Gastrocnemius medialis (tissue), 4 donors: Measurements from ENCODE around the gene MRPL41. TPM values are rescaled to one million over a fixed set of nuclear protein-coding genes. Genes with fewer than 3 reads are reported as not detected.
"Not testable (repeated sequence)": the region's sequence is repeated elsewhere in the genome, so short reads cannot be mapped to it uniquely, and the experiment has no call there.

Source experiments
- ATAC-seq, 2 donors: fragments of 150-250 bp; one replicate each; pipeline ENCODE4 v1.9.1; 2016
- DNase-seq, 2 donors: peaks; one replicate each; pipeline ENCODE4 v3.0.0-alpha.2; 2019
- H3K27ac ChIP-seq, 4 donors: fragments of 200-600 bp; sonication (generic); 1 replicate in 1 of 4; 2 replicates in 3 of 4; pipeline ENCODE4 v1.5.1; 2016 to 2018; ENCODE audit warnings: mild to moderate bottlenecking in 2 of 4, moderate library complexity in 1 of 4
- H3K27me3 ChIP-seq, 3 donors: fragments of 200-600 bp; sonication (generic) in 2 of 3; 1 replicate in 1 of 3; 2 replicates in 2 of 3; pipeline versions ENCODE4 v1.5.1 to v1.6.0; 2016 to 2019; ENCODE audit warnings: mild to moderate bottlenecking in 1 of 3, moderate library complexity in 1 of 3
- H3K36me3 ChIP-seq, 2 donors: fragments of 200-600 bp; sonication (generic) in 1 of 2; one replicate each; pipeline ENCODE4 v1.5.1; 2017 to 2018
- H3K4me1 ChIP-seq, 2 donors: fragments of 200-600 bp; sonication (generic) in 1 of 2; one replicate each; pipeline ENCODE4 v1.5.1; 2016 to 2017; ENCODE audit warnings: mild to moderate bottlenecking in 2 of 2
- H3K4me3 ChIP-seq, 4 donors: fragments of 200-600 bp; sonication (generic) in 3 of 4; 1 replicate in 1 of 4; 2 replicates in 3 of 4; pipeline ENCODE4 v1.5.1; 2016 to 2019; ENCODE audit warnings: mild to moderate bottlenecking in 2 of 4
- H3K9me3 ChIP-seq, 3 donors: fragments of 200-600 bp; sonication (generic) in 2 of 3; 1 replicate in 1 of 3; 2 replicates in 2 of 3; pipeline ENCODE4 v1.5.1; 2016 to 2019
- CTCF ChIP-seq, 5 experiments: fragments of 450-650 bp in 3 of 5; fragments of 200-600 bp in 2 of 5; sonication (generic) in 2 of 5; IDR thresholded peaks in 4 of 5; conservative IDR thresholded peaks in 1 of 5; 1 replicate in 4 of 5; 2 replicates in 1 of 5; pipeline ENCODE4 v1.5.1; 2016 to 2019; ENCODE audit warnings: antibody characterized with exemption in 5 of 5, mild to moderate bottlenecking in 3 of 5, moderate library complexity in 3 of 5
- POLR2A ChIP-seq, 2 donors: fragments of 450-650 bp; IDR thresholded peaks; one replicate each; pipeline ENCODE4 v1.6.1; 2017; ENCODE audit warnings: antibody characterized with exemption in 2 of 2, mild to moderate bottlenecking in 2 of 2, moderate library complexity in 2 of 2
- in situ Hi-C, 4 donors: fragments of 200-750 bp; cut with MboI; loops; one replicate each; pipeline versions ENCODE4 v1.15.0 to v1.8.0; 2017; ENCODE audit warnings: low sequenced_read_pairs in 4 of 4
- intact Hi-C: fragments of 100-400 bp; cut with DNase I; formaldehyde crosslinking; loops from one replicate; pipeline ENCODE4 v1.15.1; 2023; ENCODE audit warnings: low total_unique reads
- total RNA-seq, 4 donors: library from RNA; depleted of rRNA; stranded (reverse); fragments of >200 nt; gene quantifications; one replicate each; pipeline versions ENCODE4 v1.1.0 to v1.2.3, GENCODE V29; 2016

The MRPL41 gene
- total RNA-seq, 4 donors from 2014 or later: 107 to 137 (median 126) TPM

GRCh38 chr9:137514691-137515337 is 36.9 kb upstream of the MRPL41 start:
- H3K4me1 ChIP-seq: no peaks in the 10 kb centered on the region
- in situ Hi-C loops (no loop called here), intact Hi-C loops (no loop called here)
- H3K27me3 ChIP-seq: no peaks in the 10 kb centered on the region
- no peak for TF ChIP-seq CTCF (IDR thresholded peaks at IDR 0.05 in 4 of 5, conservative IDR thresholded peaks at IDR 0.05 in 1 of 5)
- TF ChIP-seq POLR2A (IDR thresholded peaks at IDR 0.05): no peak
- DNase-seq: no peak
- H3K9me3 ChIP-seq: no peaks in the 10 kb centered on the region
- peaks cover 0 to 13% of the 10 kb centered on the region in 2 donors for H3K36me3 ChIP-seq
- no peak for ATAC-seq
- H3K27ac ChIP-seq: no peak overlapping the region
- no peak overlapping the region for H3K4me3 ChIP-seq

- no peak for DNase-seq
Measured at GRCh38 chr9:137515338-137515724, 36.3 kb upstream of the MRPL41 start.

GRCh38 chr9:137516144-137516917 is 35.3 kb upstream of the MRPL41 start:
- Histone ChIP-seq H3K4me1 (no peaks in the 10 kb centered on the region), H3K27ac (no peak overlapping the region), H3K36me3 (peaks cover 0 to 13% of the 10 kb centered on the region in 2 donors), H3K27me3 (no peaks in the 10 kb centered on the region), H3K4me3 (no peak overlapping the region), H3K9me3 (no peaks in the 10 kb centered on the region)
- intact Hi-C loops: no loop called here
- TF ChIP-seq CTCF (IDR thresholded peaks at IDR 0.05 in 4 of 5, conservative IDR thresholded peaks at IDR 0.05 in 1 of 5): no peak
- TF ChIP-seq POLR2A (IDR thresholded peaks at IDR 0.05): no peak
- DNase-seq: no peak
- ATAC-seq: no peak
- in situ Hi-C loops: no loop called here

More at GRCh38 chr9:137515338-137515724, 36.3 kb upstream of the MRPL41 start:
- intact Hi-C loops: no loop called here
- Histone ChIP-seq H3K27me3 (no peaks in the 10 kb centered on the region), H3K4me3 (no peak overlapping the region), H3K9me3 (no peaks in the 10 kb centered on the region), H3K36me3 (peaks cover 0 to 13% of the 10 kb centered on the region in 2 donors), H3K4me1 (no peaks in the 10 kb centered on the region), H3K27ac (no peak overlapping the region)
- ATAC-seq: no peak
- no peak for TF ChIP-seq CTCF (IDR thresholded peaks at IDR 0.05 in 4 of 5, conservative IDR thresholded peaks at IDR 0.05 in 1 of 5)
- TF ChIP-seq POLR2A (IDR thresholded peaks at IDR 0.05): no peak
- in situ Hi-C loops: no loop called here

GRCh38 chr9:137518661-137519459 is 32.8 kb upstream of the MRPL41 start:
- intact Hi-C loops, H3K27me3 ChIP-seq, H3K4me1 ChIP-seq, ATAC-seq, H3K4me3 ChIP-seq, in situ Hi-C loops, DNase-seq, H3K27ac ChIP-seq, H3K36me3 ChIP-seq, H3K9me3 ChIP-seq: not testable (repeated sequence)

GRCh38 chr9:137519553-137519952 is 32.1 kb upstream of the MRPL41 start:
- H3K27ac ChIP-seq: no peak overlapping the region

More at GRCh38 chr9:137519553-137519952, 32.1 kb upstream of the MRPL41 start:
- TF ChIP-seq CTCF (IDR thresholded peaks at IDR 0.05 in 4 of 5, conservative IDR thresholded peaks at IDR 0.05 in 1 of 5): no peak
- no peak for TF ChIP-seq POLR2A (IDR thresholded peaks at IDR 0.05)
- Histone ChIP-seq H3K4me3 (no peak overlapping the region), H3K36me3 (peaks cover 0 to 5% of the 10 kb centered on the region in 2 donors), H3K9me3 (no peaks in the 10 kb centered on the region), H3K4me1 (peaks cover 0 to 3% of the 10 kb centered on the region in 2 donors), H3K27me3 (no peaks in the 10 kb centered on the region)
- no peak for ATAC-seq
- in situ Hi-C loops (no loop called here), intact Hi-C loops (no loop called here)
- DNase-seq: no peak
